Endothelial cell (in vitro differentiated cells): Measurements from ENCODE around the gene TNN. TPM values are rescaled to one million over a fixed set of nuclear protein-coding genes. Genes with fewer than 3 reads are reported as not detected.

Experiments
- DNase-seq: peaks from one replicate; pipeline ENCODE4 v3.0.0; 2021; ENCODE audit warnings: low spot score
- H3K27ac Mint-ChIP-seq: one replicate; pipeline ENCODE4 v1.8.0; 2021; ENCODE audit warnings: mixed read lengths, inconsistent platforms; ENCODE audit not compliant: unreplicated experiment
- H3K27me3 Mint-ChIP-seq: one replicate; pipeline ENCODE4 v1.8.0; 2021; ENCODE audit warnings: mild to moderate bottlenecking, moderate library complexity, mixed read lengths, inconsistent platforms; ENCODE audit not compliant: unreplicated experiment
- H3K36me3 Mint-ChIP-seq: one replicate; pipeline ENCODE4 v1.8.0; 2021; ENCODE audit warnings: mild to moderate bottlenecking, low read depth, mixed read lengths, inconsistent platforms; ENCODE audit not compliant: unreplicated experiment
- H3K4me1 Mint-ChIP-seq: one replicate; pipeline ENCODE4 v1.8.0; 2021; ENCODE audit warnings: mild to moderate bottlenecking, mixed read lengths, inconsistent platforms; ENCODE audit not compliant: unreplicated experiment
- H3K4me3 Mint-ChIP-seq: one replicate; pipeline ENCODE4 v1.8.0; 2021; ENCODE audit warnings: mild to moderate bottlenecking, mixed read lengths, inconsistent platforms; ENCODE audit not compliant: unreplicated experiment
- H3K9me3 Mint-ChIP-seq: one replicate; pipeline ENCODE4 v1.8.0; 2021; ENCODE audit warnings: mixed read lengths, inconsistent platforms; ENCODE audit not compliant: unreplicated experiment
- CTCF ChIP-seq: fragments of 200-600 bp; sonication (generic); IDR thresholded peaks from one replicate; pipeline ENCODE4 v1.5.0; 2021; ENCODE audit warnings: antibody characterized with exemption; ENCODE audit not compliant: unreplicated experiment
- total RNA-seq: library from RNA; stranded (reverse); fragmentation: NEBNext Ultra II Directional; extraction: Animal tissue kit (Norgen Biotek cat#: 25700); gene quantifications from one replicate; pipeline ENCODE4 v1.2.1, GENCODE V29; 2021; ENCODE audit not compliant: unreplicated experiment

TNN gene
- total RNA-seq, 1 donor from 2014 or later = 4.1 TPM

- no peak for TF ChIP-seq CTCF
- H3K36me3 Mint-ChIP-seq = no peaks in the 10 kb centered on the region
- no peak overlapping the region for H3K4me3 Mint-ChIP-seq
- DNase-seq = no peak
- H3K27ac Mint-ChIP-seq = no peak overlapping the region
- no peaks in the 10 kb centered on the region for H3K27me3 Mint-ChIP-seq
- H3K4me1 Mint-ChIP-seq = peaks cover 3% of the 10 kb centered on the region
- no peaks in the 10 kb centered on the region for H3K9me3 Mint-ChIP-seq
Observed at GRCh38 chr1:175176246-175176645, 108.6 kb downstream of the TNN start.

- no peak for TF ChIP-seq CTCF
- H3K9me3 Mint-ChIP-seq = no peaks in the 10 kb centered on the region
- no peaks in the 10 kb centered on the region for H3K36me3 Mint-ChIP-seq
- no peak for DNase-seq
- no peak overlapping the region for H3K4me3 Mint-ChIP-seq
- H3K27me3 Mint-ChIP-seq = no peaks in the 10 kb centered on the region
- peaks cover 6% of the 10 kb centered on the region for H3K4me1 Mint-ChIP-seq
- no peak overlapping the region for H3K27ac Mint-ChIP-seq
Observed at GRCh38 chr1:175178056-175178455, 110.4 kb downstream of the TNN start.

GRCh38 chr1:175178456-175178855 lies 110.8 kb downstream of the TNN start:
- H3K27ac Mint-ChIP-seq = no peak overlapping the region
- TF ChIP-seq CTCF = no peak
- H3K4me3 Mint-ChIP-seq = no peak overlapping the region
- no peaks in the 10 kb centered on the region for H3K27me3 Mint-ChIP-seq
- peaks cover 6% of the 10 kb centered on the region for H3K4me1 Mint-ChIP-seq
- H3K36me3 Mint-ChIP-seq = no peaks in the 10 kb centered on the region
- no peaks in the 10 kb centered on the region for H3K9me3 Mint-ChIP-seq
- DNase-seq = no peak

GRCh38 chr1:175179837-175180590 lies 112.4 kb downstream of the TNN start:
- no peaks in the 10 kb centered on the region for H3K9me3 Mint-ChIP-seq
- no peak overlapping the region for H3K27ac Mint-ChIP-seq
- TF ChIP-seq CTCF = no peak
- H3K4me1 Mint-ChIP-seq = peaks cover 6% of the 10 kb centered on the region
- DNase-seq = no peak
- no peak overlapping the region for H3K4me3 Mint-ChIP-seq
- H3K27me3 Mint-ChIP-seq = no peaks in the 10 kb centered on the region
- no peaks in the 10 kb centered on the region for H3K36me3 Mint-ChIP-seq

- Mint-ChIP-seq H3K9me3 (no peaks in the 10 kb centered on the region), H3K4me1 (peaks cover 6% of the 10 kb centered on the region), H3K36me3 (no peaks in the 10 kb centered on the region), H3K4me3 (no peak overlapping the region), H3K27ac (no peak overlapping the region), H3K27me3 (peaks cover 1% of the 10 kb centered on the region)
- DNase-seq = no peak
- TF ChIP-seq CTCF = no peak
Observed at GRCh38 chr1:175182201-175182746, 114.6 kb downstream of the TNN start.
